Nephron (organoid): ENCODE results near the gene GTF3C5.
A peak's percentile ranks its signal among the peaks of the same experiment; 100 is the strongest.

Source experiments
- H3K27ac Mint-ChIP-seq, 3 experiments: 2 replicates each; pipeline ENCODE4 v1.8.0; 2020; ENCODE audit warnings: mixed read lengths in 3 of 3, mild to moderate bottlenecking in 2 of 3, moderate library complexity in 1 of 3
- H3K27me3 Mint-ChIP-seq: 2 replicates; pipeline ENCODE4 v1.8.0; 2021; ENCODE audit warnings: low read depth, mild to moderate bottlenecking, moderate library complexity, mixed read lengths
- H3K36me3 Mint-ChIP-seq: 2 replicates; pipeline ENCODE4 v1.8.0; 2020; ENCODE audit warnings: low read depth, mixed read lengths
- H3K4me1 Mint-ChIP-seq: 2 replicates; pipeline ENCODE4 v1.8.0; 2020; ENCODE audit warnings: mixed read lengths
- H3K4me3 Mint-ChIP-seq, 3 experiments: 2 replicates each; pipeline ENCODE4 v1.8.0; 2020; ENCODE audit warnings: mild to moderate bottlenecking in 3 of 3, mixed read lengths in 3 of 3, moderate library complexity in 2 of 3
- H3K9me3 Mint-ChIP-seq: 2 replicates; pipeline ENCODE4 v1.8.0; 2020; ENCODE audit warnings: mixed read lengths
- CTCF ChIP-seq, 3 experiments: fragments of 200-600 bp; sonication (generic); IDR thresholded peaks; one replicate each; pipeline ENCODE4 v1.5.0; 2021; ENCODE audit warnings: antibody characterized with exemption in 3 of 3; ENCODE audit not compliant: unreplicated experiment in 3 of 3

Gene GTF3C5

GRCh38 chr9:133023117-133023890, 7.5 kb upstream of the GTF3C5 start:
- TF ChIP-seq CTCF (IDR thresholded peaks at IDR 0.05; ENCODE audit: unreplicated experiment in 3 of 3) = no peak
- Mint-ChIP-seq H3K4me1 (no peaks in the 10 kb centered on the region), H3K27ac (no peak overlapping the region), H3K27me3 (peaks cover 7% of the 10 kb centered on the region), H3K4me3 (no peak overlapping the region), H3K9me3 (no peaks in the 10 kb centered on the region), H3K36me3 (no peaks in the 10 kb centered on the region)

GRCh38 chr9:133026426-133026825, 4.4 kb upstream of the GTF3C5 start:
- Mint-ChIP-seq H3K27ac (no peak overlapping the region), H3K4me1 (peaks cover 12% of the 10 kb centered on the region), H3K27me3 (peaks cover 4% of the 10 kb centered on the region), H3K4me3 (peak overlapping the region; percentile 36 to 75 (median 58)), H3K9me3 (no peaks in the 10 kb centered on the region), H3K36me3 (peaks cover 4% of the 10 kb centered on the region)
- no peak for TF ChIP-seq CTCF (IDR thresholded peaks at IDR 0.05; ENCODE audit: unreplicated experiment in 3 of 3)

- H3K36me3 Mint-ChIP-seq = peaks cover 11% of the 10 kb centered on the region
- H3K27ac Mint-ChIP-seq = no peak overlapping the region
- TF ChIP-seq CTCF (IDR thresholded peaks at IDR 0.05; ENCODE audit: unreplicated experiment in 3 of 3) = no peak
- peaks cover 3% of the 10 kb centered on the region for H3K27me3 Mint-ChIP-seq
- H3K9me3 Mint-ChIP-seq = no peaks in the 10 kb centered on the region
- H3K4me1 Mint-ChIP-seq = peaks cover 19% of the 10 kb centered on the region
- H3K4me3 Mint-ChIP-seq = peak overlapping the region; percentile 73 to 94 (median 77)
These were observed 3.7 kb upstream of the GTF3C5 start for GRCh38 chr9:133027134-133027533.

- no peak overlapping the region for H3K27ac Mint-ChIP-seq
- H3K4me1 Mint-ChIP-seq = peaks cover 29% of the 10 kb centered on the region
- peak overlapping the region; percentile 94 to 99 (median 95) for H3K4me3 Mint-ChIP-seq
- peaks cover 3% of the 10 kb centered on the region for H3K27me3 Mint-ChIP-seq
- no peaks in the 10 kb centered on the region for H3K9me3 Mint-ChIP-seq
- H3K36me3 Mint-ChIP-seq = peaks cover 22% of the 10 kb centered on the region
- TF ChIP-seq CTCF (IDR thresholded peaks at IDR 0.05; ENCODE audit: unreplicated experiment in 3 of 3) = no peak
These were observed 2.6 kb upstream of the GTF3C5 start for GRCh38 chr9:133028221-133028620.

GRCh38 chr9:133029994-133030316, 842 bp upstream of the GTF3C5 start:
- H3K36me3 Mint-ChIP-seq = peaks cover 39% of the 10 kb centered on the region
- peaks cover 29% of the 10 kb centered on the region for H3K4me1 Mint-ChIP-seq
- H3K27ac Mint-ChIP-seq = peak overlapping the region; percentile 95 to 99 (median 98)
- peak overlapping the region; percentile 94 to 99 (median 95) for H3K4me3 Mint-ChIP-seq
- H3K27me3 Mint-ChIP-seq = peaks cover 3% of the 10 kb centered on the region
- TF ChIP-seq CTCF (IDR thresholded peaks at IDR 0.05; ENCODE audit: unreplicated experiment in 3 of 3) = no peak
- peaks cover 3% of the 10 kb centered on the region for H3K9me3 Mint-ChIP-seq

- Mint-ChIP-seq H3K4me1 (peaks cover 29% of the 10 kb centered on the region), H3K4me3 (peak overlapping the region; percentile 94 to 99 (median 95)), H3K9me3 (peaks cover 3% of the 10 kb centered on the region), H3K27ac (peak overlapping the region; percentile 95 to 99 (median 98)), H3K36me3 (peaks cover 49% of the 10 kb centered on the region), H3K27me3 (no peaks in the 10 kb centered on the region)
- no peak for TF ChIP-seq CTCF (IDR thresholded peaks at IDR 0.05; ENCODE audit: unreplicated experiment in 3 of 3)
These were observed 279 bp downstream of the GTF3C5 start for GRCh38 chr9:133031130-133031422.
